Mucosa of descending colon (tissue), 3 donors: ENCODE results near the gene RPL6. TPM values are rescaled to one million over a fixed set of nuclear protein-coding genes. Genes with fewer than 3 reads are reported as not detected.
A peak's percentile ranks its signal among the peaks of the same experiment; 100 is the strongest.
"Not testable (repeated sequence)": the region's sequence is repeated elsewhere in the genome, so short reads cannot be mapped to it uniquely, and the experiment has no call there.

Experiments
- ATAC-seq: fragments of 200-7000 bp; cut with Tn5 transposase; one replicate; pipeline ENCODE4 v1.9.1; 2020; ENCODE audit warnings: mild to moderate bottlenecking, moderate library complexity
- DNase-seq, 3 donors: peaks; one replicate each; pipeline ENCODE4 v3.0.0-alpha.2; 2020
- H3K36me3 ChIP-seq: fragments of 200-600 bp; one replicate; pipeline ENCODE4 v1.8.0; 2021; ENCODE audit warnings: low read depth, mild to moderate bottlenecking
- H3K4me1 ChIP-seq: fragments of 200-600 bp; one replicate; pipeline ENCODE4 v1.8.0; 2021; ENCODE audit warnings: low read depth, mild to moderate bottlenecking
- H3K4me3 ChIP-seq: fragments of 200-600 bp; one replicate; pipeline ENCODE4 v1.8.0; 2021; ENCODE audit warnings: mild to moderate bottlenecking
- H3K9me3 ChIP-seq: fragments of 200-600 bp; one replicate; pipeline ENCODE4 v1.8.0; 2021; ENCODE audit warnings: mild to moderate bottlenecking
- CTCF ChIP-seq: fragments of 200-600 bp; IDR thresholded peaks from one replicate; pipeline ENCODE4 v1.8.0; 2022; ENCODE audit warnings: antibody characterized with exemption, mild to moderate bottlenecking
- intact Hi-C, 2 donors: fragments of 100-400 bp; cut with DNase I in 1 of 2; cut with micrococcal nuclease in 1 of 2; formaldehyde crosslinking; loops; one replicate each; pipeline versions ENCODE4 v1.11.0 to v1.11.1; 2022; cut with DNase I, micrococcal nuclease
- total RNA-seq, 3 donors: library from RNA; stranded (reverse); fragmentation: NEBNext Ultra II Directional in 2 of 3; extraction: Animal tissue kit (Norgen Biotek cat#: 25700) in 2 of 3; gene quantifications; one replicate each; pipeline versions ENCODE4 v1.2.1 to v1.2.4, GENCODE V29; 2021 to 2023
- donor health status: DM: no; HTN: no; CAD: no; lungs with moderate emphysema.
- donor health status: DM: no; HTN: no; CAD: no.
- donor health status: DM: no; HTN: yes; CAD: no.

RPL6 gene
- total RNA-seq, 3 donors from 2014 or later = 860 to 921 (median 894) TPM

- TF ChIP-seq CTCF = peak; percentile 19
- H3K9me3 ChIP-seq = no peaks in the 10 kb centered on the region
- peak; percentile 98 for ATAC-seq
- H3K36me3 ChIP-seq = no peaks in the 10 kb centered on the region
- H3K4me3 ChIP-seq = peak within 1 kb of the TSS; percentile 93
- peak; percentile 92 to 95 (median 94) for DNase-seq
- intact Hi-C loops = no loop called here
- peaks cover 18% of the 10 kb centered on the region for H3K4me1 ChIP-seq
Observed at GRCh38 chr12:112418608-112419296, 9.3 kb upstream of the RPL6 start, which contains the start of gene PTPN11. TSS of gene PTPN11 (plus strand) at chr12:112418947. CDS start at chr12:112419112, 165 bp downstream.

- H3K4me3 ChIP-seq = peak overlapping the region; percentile 93
- ATAC-seq (peak; percentile 29), DNase-seq (no peak)
- peaks cover 18% of the 10 kb centered on the region for H3K4me1 ChIP-seq
- H3K9me3 ChIP-seq = no peaks in the 10 kb centered on the region
- no peak for TF ChIP-seq CTCF
- H3K36me3 ChIP-seq = no peaks in the 10 kb centered on the region
- intact Hi-C loops = no loop called here
Observed at GRCh38 chr12:112418273-112418607, 8.8 kb upstream of the RPL6 start.

- peaks cover 15% of the 10 kb centered on the region for H3K4me1 ChIP-seq
- H3K4me3 ChIP-seq, H3K9me3 ChIP-seq, ATAC-seq, DNase-seq, H3K36me3 ChIP-seq, intact Hi-C loops: not testable (repeated sequence)
Observed at GRCh38 chr12:112415457-112415856, 6.1 kb upstream of the RPL6 start.

GRCh38 chr12:112413855-112414625 is 4.6 kb upstream of the RPL6 start:
- DNase-seq (no peak), ATAC-seq (no peak)
- Histone ChIP-seq H3K9me3 (no peaks in the 10 kb centered on the region), H3K4me1 (peaks cover 7% of the 10 kb centered on the region), H3K36me3 (no peaks in the 10 kb centered on the region), H3K4me3 (no peak overlapping the region)
- TF ChIP-seq CTCF = no peak
- intact Hi-C loops = no loop called here

- ATAC-seq (no peak), DNase-seq (no peak)
- intact Hi-C loops = no loop called here
- no peak for TF ChIP-seq CTCF
- Histone ChIP-seq H3K4me1 (peaks cover 14% of the 10 kb centered on the region), H3K9me3 (no peaks in the 10 kb centered on the region), H3K4me3 (no peak overlapping the region), H3K36me3 (no peaks in the 10 kb centered on the region)
Observed at GRCh38 chr12:112409906-112410244, 470 bp upstream of the RPL6 start.

GRCh38 chr12:112408621-112409020 is 784 bp downstream of the RPL6 start:
- intact Hi-C loops = no loop called here
- ATAC-seq = peak; percentile 13
- H3K9me3 ChIP-seq = no peaks in the 10 kb centered on the region
- H3K36me3 ChIP-seq = no peaks in the 10 kb centered on the region
- TF ChIP-seq CTCF = no peak
- no peak overlapping the region for H3K4me3 ChIP-seq
- H3K4me1 ChIP-seq = peaks cover 14% of the 10 kb centered on the region
- DNase-seq = no peak

- peaks cover 14% of the 10 kb centered on the region for H3K4me1 ChIP-seq
- H3K9me3 ChIP-seq, H3K36me3 ChIP-seq, intact Hi-C loops, DNase-seq, H3K4me3 ChIP-seq, ATAC-seq: not testable (repeated sequence)
Observed at GRCh38 chr12:112407683-112408082, 1.7 kb downstream of the RPL6 start.
